GM19395 (cell line): ENCODE data around the gene ACSF2.

Experiments used
- ATAC-seq: cut with Tn5 transposase; IDR thresholded peaks from one replicate; pipeline ENCODE4 v1.9.1; 2021; ENCODE audit warnings: mild to moderate bottlenecking, moderate library complexity; ENCODE audit not compliant: unreplicated experiment

ACSF2 gene

GRCh38 chr17:50498021-50498874 is 72.2 kb downstream of the ACSF2 start:
- no peak for ATAC-seq

GRCh38 chr17:50499270-50499669 is 73.3 kb downstream of the ACSF2 start:
- no peak for ATAC-seq

- no peak for ATAC-seq
Measured at GRCh38 chr17:50499721-50500120, 73.7 kb downstream of the ACSF2 start.

GRCh38 chr17:50501054-50501453 is 75.0 kb downstream of the ACSF2 start:
- no peak for ATAC-seq

- no peak for ATAC-seq
Measured at GRCh38 chr17:50502301-50502990, 76.4 kb downstream of the ACSF2 start.

GRCh38 chr17:50505591-50506130 is 79.6 kb downstream of the ACSF2 start:
- ATAC-seq: no peak

GRCh38 chr17:50506298-50506697 is 80.3 kb downstream of the ACSF2 start:
- no peak for ATAC-seq

- ATAC-seq: no peak
Measured at GRCh38 chr17:50507871-50508572, 82.0 kb downstream of the ACSF2 start, which contains the start of gene MYCBPAP. Gene MYCBPAP, plus strand, starts transcription at chr17:50508439. Its CDS starts 236 bp downstream, at chr17:50508675.

GRCh38 chr17:50508573-50509460 is 82.8 kb downstream of the ACSF2 start:
- ATAC-seq: no peak

- ATAC-seq: peak; percentile 85
Measured at GRCh38 chr17:50511058-50511457, 85.0 kb downstream of the ACSF2 start.

GRCh38 chr17:50513495-50513894 is 87.5 kb downstream of the ACSF2 start:
- ATAC-seq: no peak

GRCh38 chr17:50514388-50514787 is 88.4 kb downstream of the ACSF2 start:
- no peak for ATAC-seq

GRCh38 chr17:50514936-50515702 is 89.1 kb downstream of the ACSF2 start:
- no peak for ATAC-seq

- ATAC-seq: no peak
Measured at GRCh38 chr17:50517011-50517410, 91.0 kb downstream of the ACSF2 start.

GRCh38 chr17:50517504-50518383 is 91.7 kb downstream of the ACSF2 start:
- no peak for ATAC-seq

- ATAC-seq: no peak
Measured at GRCh38 chr17:50518384-50519023, 92.5 kb downstream of the ACSF2 start.

GRCh38 chr17:50519141-50519834 is 93.3 kb downstream of the ACSF2 start:
- no peak for ATAC-seq
